Keratinocyte (primary cell): Measurements from ENCODE around the gene OGT. TPM values are rescaled to one million over a fixed set of nuclear protein-coding genes. Genes with fewer than 3 reads are reported as not detected.

Experiments used
- DNase-seq: peaks from one replicate; pipeline ENCODE4 v3.0.0-alpha.2; 2011; ENCODE audit warnings: low read depth, missing footprints, low spot score
- FAIRE-seq: peaks from 2 replicates; lab custom pipeline; 2011; peaks lifted over from hg19 to GRCh38; lab: Jason Lieb, UNC
- H2AFZ ChIP-seq: 2 replicates; pipeline ENCODE4 v1.6.0; 2012; ENCODE audit warnings: low read length, control low read depth, inconsistent platforms; ENCODE audit not compliant: control insufficient read depth
- H3K27ac ChIP-seq: 2 replicates; pipeline ENCODE4 v1.5.1; 2011; ENCODE audit warnings: low read length; ENCODE audit not compliant: control insufficient read depth, insufficient read depth
- H3K27me3 ChIP-seq: 3 replicates; pipeline ENCODE4 v1.6.0; 2011; ENCODE audit warnings: low read length; ENCODE audit not compliant: control insufficient read depth, insufficient read depth; ENCODE audit errors: extremely low read depth
- H3K36me3 ChIP-seq, 2 experiments: 2 replicates in 1 of 2; 3 replicates in 1 of 2; pipeline ENCODE4 v1.5.1; 2011; ENCODE audit warnings: low read length in 2 of 2, mild to moderate bottlenecking in 1 of 2; ENCODE audit not compliant: control insufficient read depth in 2 of 2, insufficient read depth in 2 of 2; ENCODE audit errors: extremely low read depth in 1 of 2
- H3K4me1 ChIP-seq: 3 replicates; pipeline ENCODE4 v1.5.1; 2011; ENCODE audit warnings: low read length; ENCODE audit not compliant: control insufficient read depth, insufficient read depth; ENCODE audit errors: extremely low read depth
- H3K4me2 ChIP-seq: 3 replicates; pipeline ENCODE4 v1.6.0; 2011; ENCODE audit warnings: low read depth, low read length; ENCODE audit not compliant: control insufficient read depth, insufficient read depth; ENCODE audit errors: extremely low read depth
- H3K4me3 ChIP-seq, 3 experiments: fragments of 200-600 bp in 1 of 3; sonication (generic) in 1 of 3; 2 replicates in 2 of 3; 3 replicates in 1 of 3; pipeline ENCODE4 v1.5.1; 2011 to 2016; ENCODE audit warnings: low read length in 3 of 3, mild to moderate bottlenecking in 3 of 3, control low read depth in 2 of 3, inconsistent platforms in 1 of 3, low read depth in 1 of 3, mixed read lengths in 1 of 3, mixed run types in 1 of 3, moderate library complexity in 1 of 3; ENCODE audit not compliant: control insufficient read depth in 2 of 3, insufficient read depth in 2 of 3; ENCODE audit errors: extremely low read depth in 1 of 3
- H3K79me2 ChIP-seq: 2 replicates; pipeline ENCODE4 v1.6.0; 2012; ENCODE audit warnings: low read length; ENCODE audit not compliant: control insufficient read depth, insufficient read depth
- H3K9ac ChIP-seq: 3 replicates; pipeline ENCODE4 v1.6.0; 2011; ENCODE audit warnings: low read length; ENCODE audit not compliant: control insufficient read depth, insufficient read depth; ENCODE audit errors: extremely low read depth
- H3K9me1 ChIP-seq: 3 replicates; pipeline ENCODE4 v1.6.0; 2011; ENCODE audit warnings: low read length; ENCODE audit not compliant: control insufficient read depth, insufficient read depth; ENCODE audit errors: extremely low read depth
- H3K9me3 ChIP-seq: 2 replicates; pipeline ENCODE4 v1.5.1; 2012; ENCODE audit warnings: low read depth, low read length; ENCODE audit not compliant: control insufficient read depth
- H4K20me1 ChIP-seq: 3 replicates; pipeline ENCODE4 v1.6.0; 2011; ENCODE audit warnings: low read length; ENCODE audit not compliant: control insufficient read depth, insufficient read depth; ENCODE audit errors: extremely low read depth
- EZH2 ChIP-seq: IDR thresholded peaks from one replicate; pipeline ENCODE4 v1.6.1; 2012; ENCODE audit warnings: inconsistent platforms, mild to moderate bottlenecking, low read length, moderate library complexity
- dilution Hi-C: fragments of 300-500 bp; cut with MboI; formaldehyde crosslinking; loops from one replicate; pipeline ENCODE4 v1.7.0; 2020; ENCODE audit warnings: low sequenced_read_pairs; ENCODE audit not compliant: extremely low pct_ligation_motif_present
- polyA plus RNA-seq, 5 experiments: library from polyadenylated mRNA; depleted of rRNA in 3 of 5; stranded (reverse) in 3 of 5; stranded (forward) in 1 of 5; unstranded in 1 of 5; fragments of >200 nt; gene quantifications; 1 replicate in 1 of 5; 2 replicates in 3 of 5; 3 replicates in 1 of 5; pipeline versions ENCODE4 v1.2.1 to v1.2.3, GENCODE V29; 2011 to 2012; ENCODE audit warnings: missing spikeins in 2 of 5, low read depth in 1 of 5, low replicate concordance in 1 of 5
- small RNA-seq, 3 experiments: library from RNA; depleted of rRNA; stranded (forward); fragments of <200 nt; gene quantifications; one replicate each; pipeline ENCODE3, GENCODE V24; 2012; ENCODE audit warnings: low read depth in 3 of 3, low replicate concordance in 1 of 3; ENCODE audit not compliant: insufficient read length in 3 of 3
- TF ChIP-seq, protein P1 (sequence below), 3 experiments: IDR thresholded peaks in 1 of 3; conservative IDR thresholded peaks in 1 of 3; optimal IDR thresholded peaks in 1 of 3; 2 replicates in 2 of 3; 3 replicates in 1 of 3; pipeline versions ENCODE3 to v1.5.1; 2011; ENCODE audit warnings: low read length in 3 of 3, mild to moderate bottlenecking in 3 of 3, moderate library complexity in 2 of 3, control low read depth in 1 of 3, inconsistent platforms in 1 of 3; ENCODE audit not compliant: insufficient read depth in 2 of 3; ENCODE audit errors: extremely low read depth in 1 of 3

OGT gene
- polyA plus RNA-seq, 1 donor (not counting 4 experiments of a cell fraction or from before 2014, with no cell fraction given): 136 TPM

- Histone ChIP-seq H3K9me1 (no peaks in the 10 kb centered on the region), H3K27ac (no peak overlapping the region), H4K20me1 (no peaks in the 10 kb centered on the region), H3K4me3 (no peak overlapping the region), H3K9me3 (no peaks in the 10 kb centered on the region), H3K36me3 (no peaks in the 10 kb centered on the region), H3K4me2 (no peak overlapping the region), H2AFZ (no peak overlapping the region), H3K79me2 (no peaks in the 10 kb centered on the region), H3K9ac (no peak overlapping the region), H3K27me3 (no peaks in the 10 kb centered on the region), H3K4me1 (peaks cover 12% of the 10 kb centered on the region)
- dilution Hi-C loops: no loop called here
- FAIRE-seq (no peak), DNase-seq (no peak)
- no peak for TF ChIP-seq EZH2
- TF ChIP-seq, protein P1, sequence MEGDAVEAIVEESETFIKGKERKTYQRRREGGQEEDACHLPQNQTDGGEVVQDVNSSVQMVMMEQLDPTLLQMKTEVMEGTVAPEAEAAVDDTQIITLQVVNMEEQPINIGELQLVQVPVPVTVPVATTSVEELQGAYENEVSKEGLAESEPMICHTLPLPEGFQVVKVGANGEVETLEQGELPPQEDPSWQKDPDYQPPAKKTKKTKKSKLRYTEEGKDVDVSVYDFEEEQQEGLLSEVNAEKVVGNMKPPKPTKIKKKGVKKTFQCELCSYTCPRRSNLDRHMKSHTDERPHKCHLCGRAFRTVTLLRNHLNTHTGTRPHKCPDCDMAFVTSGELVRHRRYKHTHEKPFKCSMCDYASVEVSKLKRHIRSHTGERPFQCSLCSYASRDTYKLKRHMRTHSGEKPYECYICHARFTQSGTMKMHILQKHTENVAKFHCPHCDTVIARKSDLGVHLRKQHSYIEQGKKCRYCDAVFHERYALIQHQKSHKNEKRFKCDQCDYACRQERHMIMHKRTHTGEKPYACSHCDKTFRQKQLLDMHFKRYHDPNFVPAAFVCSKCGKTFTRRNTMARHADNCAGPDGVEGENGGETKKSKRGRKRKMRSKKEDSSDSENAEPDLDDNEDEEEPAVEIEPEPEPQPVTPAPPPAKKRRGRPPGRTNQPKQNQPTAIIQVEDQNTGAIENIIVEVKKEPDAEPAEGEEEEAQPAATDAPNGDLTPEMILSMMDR (optimal IDR thresholded peaks at IDR 0.05 in 1 of 3, IDR thresholded peaks at IDR 0.05 in 1 of 3, conservative IDR thresholded peaks at IDR 0.05 in 1 of 3; ENCODE audit: extremely low read depth in 1 of 3, insufficient read depth in 2 of 3, low read length in 3 of 3): no peak
Observed at GRCh38 chrX:71625471-71625870, 92.6 kb downstream of the OGT start.

Small RNA genes lying within 50 kb of the gene (small RNA-seq; reads per million reads assigned to genes)
- 0 reads per million in 3 experiments for gene RF00019

Other genes with a start within 250 kb of the OGT start
- gene NONO, start 249.5 kb upstream of the OGT start, polyA plus RNA-seq: 229 to 352 TPM (median 245 TPM) in 3 replicates
- gene ITGB1BP2, start 231.4 kb upstream of the OGT start, polyA plus RNA-seq: 0.42 to 1.0 TPM (median 0.44 TPM) in 3 replicates
- gene TAF1, start 166.7 kb upstream of the OGT start, polyA plus RNA-seq: 12.1 to 14.6 TPM (median 13.3 TPM) in 3 replicates
- 0.46 to 1.2 TPM (median 1.0 TPM) in 3 replicates for gene GCNA, start 45.3 kb downstream of the OGT start, polyA plus RNA-seq
- not detected in 3 replicates for gene CXCR3, start 85.4 kb downstream of the OGT start, polyA plus RNA-seq
- not detected in 3 replicates for gene CXorf49, start 185.2 kb downstream of the OGT start, polyA plus RNA-seq
- not detected in 3 replicates for gene CXorf49B, start 230.2 kb downstream of the OGT start, polyA plus RNA-seq